SH-SY5Y (cell line): ENCODE results near the gene CRNN.

Experiments
- GATA2 ChIP-seq: IDR thresholded peaks from 2 replicates; pipeline ENCODE4 v1.6.1; 2011; ENCODE audit warnings: mild to moderate bottlenecking, low read depth, low read length
- GATA3 ChIP-seq: IDR thresholded peaks from 2 replicates; pipeline ENCODE4 v1.6.1; 2011; ENCODE audit warnings: low read depth, mild to moderate bottlenecking, low read length, moderate library complexity

- TF ChIP-seq GATA3 (no peak), GATA2 (no peak)
Observed at GRCh38 chr1:152451254-152451653, 37.2 kb upstream of the CRNN start.
